Measurements from ENCODE around the gene DCTN4. TPM values are rescaled to one million over a fixed set of nuclear protein-coding genes. Genes with fewer than 3 reads are reported as not detected.
A peak's percentile ranks its signal among the peaks of the same experiment; 100 is the strongest.

DCTN4 gene
- total RNA-seq, 1 donor from 2014 or later = 83.3 TPM

- Mint-ChIP-seq H3K36me3 (ENCODE audit: low read depth) (peaks cover under 1% of the 10 kb centered on the region), H3K9me3 (peaks cover under 1% of the 10 kb centered on the region), H3K27ac (ENCODE audit: unreplicated experiment) (no peak overlapping the region), H3K27me3 (ENCODE audit: low read depth) (peaks cover 33% of the 10 kb centered on the region), H3K4me3 (peak overlapping the region; percentile 41), H3K4me1 (peaks cover 15% of the 10 kb centered on the region)
- no peak for DNase-seq (ENCODE audit: low read depth, low spot score)
- TF ChIP-seq, protein P1, sequence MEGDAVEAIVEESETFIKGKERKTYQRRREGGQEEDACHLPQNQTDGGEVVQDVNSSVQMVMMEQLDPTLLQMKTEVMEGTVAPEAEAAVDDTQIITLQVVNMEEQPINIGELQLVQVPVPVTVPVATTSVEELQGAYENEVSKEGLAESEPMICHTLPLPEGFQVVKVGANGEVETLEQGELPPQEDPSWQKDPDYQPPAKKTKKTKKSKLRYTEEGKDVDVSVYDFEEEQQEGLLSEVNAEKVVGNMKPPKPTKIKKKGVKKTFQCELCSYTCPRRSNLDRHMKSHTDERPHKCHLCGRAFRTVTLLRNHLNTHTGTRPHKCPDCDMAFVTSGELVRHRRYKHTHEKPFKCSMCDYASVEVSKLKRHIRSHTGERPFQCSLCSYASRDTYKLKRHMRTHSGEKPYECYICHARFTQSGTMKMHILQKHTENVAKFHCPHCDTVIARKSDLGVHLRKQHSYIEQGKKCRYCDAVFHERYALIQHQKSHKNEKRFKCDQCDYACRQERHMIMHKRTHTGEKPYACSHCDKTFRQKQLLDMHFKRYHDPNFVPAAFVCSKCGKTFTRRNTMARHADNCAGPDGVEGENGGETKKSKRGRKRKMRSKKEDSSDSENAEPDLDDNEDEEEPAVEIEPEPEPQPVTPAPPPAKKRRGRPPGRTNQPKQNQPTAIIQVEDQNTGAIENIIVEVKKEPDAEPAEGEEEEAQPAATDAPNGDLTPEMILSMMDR (conservative IDR thresholded peaks at IDR 0.05) = no peak
These were observed 22.0 kb upstream of the DCTN4 start for GRCh38 chr5:150780816-150781221.

DNA sequence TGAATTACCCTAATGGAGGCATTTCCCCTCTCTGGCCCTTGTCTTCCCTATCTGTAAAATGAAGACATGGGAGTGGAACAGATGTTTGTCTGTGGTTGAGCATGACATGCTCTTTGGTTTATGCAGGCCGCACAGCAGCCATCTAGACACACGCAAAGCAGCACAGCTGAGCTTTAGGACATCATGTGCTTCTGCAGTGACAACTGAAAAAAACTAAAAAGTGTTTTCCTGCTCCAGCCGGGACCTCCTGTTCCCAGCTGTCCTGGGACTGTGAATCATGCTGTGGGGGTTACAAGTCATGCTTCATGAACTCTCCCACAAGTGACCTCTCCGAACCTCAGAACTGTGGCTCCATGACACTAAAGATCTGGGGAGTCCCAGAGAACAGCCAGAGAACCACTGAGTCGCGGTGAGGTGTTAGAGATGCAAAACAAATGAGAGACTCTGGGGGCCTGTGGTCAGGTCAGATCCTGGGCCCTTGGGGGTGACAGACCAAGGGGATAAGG lies 21.4 kb upstream of the DCTN4 start:
- Mint-ChIP-seq H3K9me3 (no peaks in the 10 kb centered on the region), H3K4me1 (peaks cover 15% of the 10 kb centered on the region), H3K36me3 (ENCODE audit: low read depth) (no peaks in the 10 kb centered on the region), H3K27ac (ENCODE audit: unreplicated experiment) (no peak overlapping the region), H3K27me3 (ENCODE audit: low read depth) (peaks cover 33% of the 10 kb centered on the region), H3K4me3 (peak overlapping the region; percentile 52)
- TF ChIP-seq, protein P1 (conservative IDR thresholded peaks at IDR 0.05) = no peak
- no peak for DNase-seq (ENCODE audit: low read depth, low spot score)

- Mint-ChIP-seq H3K9me3 (no peaks in the 10 kb centered on the region), H3K4me3 (peak overlapping the region; percentile 95), H3K4me1 (peaks cover 15% of the 10 kb centered on the region), H3K27me3 (ENCODE audit: low read depth) (peaks cover 33% of the 10 kb centered on the region), H3K36me3 (ENCODE audit: low read depth) (no peaks in the 10 kb centered on the region), H3K27ac (ENCODE audit: unreplicated experiment) (no peak overlapping the region)
- TF ChIP-seq, protein P1 (conservative IDR thresholded peaks at IDR 0.05) = peak; percentile 6
- no peak for DNase-seq (ENCODE audit: low read depth, low spot score)
These were observed 20.8 kb upstream of the DCTN4 start for GRCh38 chr5:150779397-150780186.

DNA sequence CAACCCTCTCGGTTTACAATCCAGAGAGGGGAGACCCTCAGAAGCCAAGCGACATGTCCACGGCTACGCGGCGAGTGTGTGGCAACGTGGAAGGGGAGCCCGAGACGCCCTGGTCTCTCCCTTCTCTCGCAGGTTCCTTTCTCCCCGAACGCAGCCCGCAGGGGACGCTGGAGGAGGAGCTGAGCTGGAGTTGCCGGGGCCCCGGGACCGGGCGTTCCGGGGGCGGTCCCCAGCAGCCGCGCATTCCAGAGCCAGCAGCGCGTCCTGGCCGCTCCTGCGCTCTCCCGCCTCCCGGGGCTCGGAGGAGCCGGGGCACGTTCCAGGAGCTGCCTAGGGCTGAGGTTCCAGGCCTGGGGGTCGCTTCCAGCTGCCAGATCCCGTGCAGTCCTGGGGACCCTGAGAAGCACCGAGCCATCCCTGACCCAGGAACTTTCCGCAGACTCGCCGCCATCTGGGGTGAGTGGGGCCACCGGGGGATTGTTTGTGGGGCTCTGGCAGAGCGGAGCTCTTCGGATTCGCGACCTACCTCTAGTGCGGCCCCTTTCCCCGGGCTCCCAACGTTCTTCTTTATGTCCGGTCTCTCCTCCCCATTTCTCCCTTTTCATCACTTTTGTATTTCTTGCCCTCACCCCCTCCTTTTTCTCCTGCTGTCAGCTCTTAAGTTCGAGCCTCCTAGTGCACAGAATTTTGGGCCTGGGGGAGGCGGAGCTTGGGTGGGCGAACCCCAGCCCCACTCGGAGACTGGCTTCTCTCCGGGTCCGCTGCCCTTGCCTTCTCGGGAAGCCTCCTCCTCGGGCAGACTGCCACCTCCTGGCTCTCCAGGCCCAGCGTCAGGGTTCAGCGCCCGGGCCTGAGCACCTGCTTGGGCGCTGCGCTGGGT lies 19.9 kb upstream of the DCTN4 start, which contains the start of gene SMIM3:
SMIM3 (plus strand) TSS at position 241 of the 880 bp plus-strand sequence. CDS start 16,684 bp downstream, outside the sequence.
- Mint-ChIP-seq H3K36me3 (ENCODE audit: low read depth) (no peaks in the 10 kb centered on the region), H3K27ac (ENCODE audit: unreplicated experiment) (peak within 1 kb of the TSS; percentile 93), H3K4me1 (peaks cover 18% of the 10 kb centered on the region), H3K27me3 (ENCODE audit: low read depth) (peaks cover 33% of the 10 kb centered on the region), H3K4me3 (peak within 1 kb of the TSS; percentile 95), H3K9me3 (no peaks in the 10 kb centered on the region)
- TF ChIP-seq, protein P1 (conservative IDR thresholded peaks at IDR 0.05) = peak; percentile 56
- DNase-seq (ENCODE audit: low read depth, low spot score) = peak; percentile 59

DNA sequence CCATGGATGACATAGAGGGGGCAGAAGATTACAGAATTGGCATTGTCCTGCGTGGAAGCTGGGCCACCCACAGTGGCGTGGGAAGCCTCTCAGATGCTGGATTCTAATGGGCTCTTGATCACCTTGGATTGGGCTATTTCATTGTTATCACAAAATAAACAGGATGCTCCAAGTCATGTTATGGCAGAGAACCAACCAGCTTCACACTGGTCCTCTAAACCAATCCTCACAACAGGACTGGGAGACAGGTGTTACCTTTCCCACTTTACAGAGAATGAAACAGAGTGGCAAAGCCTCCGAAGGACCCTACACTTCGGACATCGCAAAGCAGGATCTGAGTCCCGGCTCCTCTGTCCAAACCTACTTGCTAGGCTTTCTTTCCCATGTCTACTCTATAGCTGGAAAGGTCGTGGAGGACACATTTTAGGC lies 19.3 kb upstream of the DCTN4 start:
- no peaks in the 10 kb centered on the region for H3K36me3 Mint-ChIP-seq (ENCODE audit: low read depth)
- peaks cover 18% of the 10 kb centered on the region for H3K4me1 Mint-ChIP-seq
- DNase-seq (ENCODE audit: low read depth, low spot score) = no peak
- H3K4me3 Mint-ChIP-seq = peak overlapping the region; percentile 81
- no peaks in the 10 kb centered on the region for H3K9me3 Mint-ChIP-seq
- peaks cover 36% of the 10 kb centered on the region for H3K27me3 Mint-ChIP-seq (ENCODE audit: low read depth)
- H3K27ac Mint-ChIP-seq (ENCODE audit: unreplicated experiment) = peak overlapping the region; percentile 45
- TF ChIP-seq, protein P1 (conservative IDR thresholded peaks at IDR 0.05) = no peak

Data from neural crest cell (in vitro differentiated cells).